NCI-H146 treated with DMSO at 0.1 percent for 48 hours (cell line): ENCODE results near the gene ARL8A.

Experiments
- DNase-seq: peaks from one replicate; lab custom pipeline; 2025; ENCODE audit not compliant: unreplicated experiment; lab: John Stamatoyannopoulos, UW

The ARL8A gene

GRCh38 chr1:202084791-202085681, 59.5 kb downstream of the ARL8A start:
- peak; percentile 85 for DNase-seq
